H1 (cell line): ENCODE data around the gene DOCK9. TPM values are rescaled to one million over a fixed set of nuclear protein-coding genes. Genes with fewer than 3 reads are reported as not detected.

Experiments
- CTCF ChIA-PET: fragments of 300-600 bp; sonication (Branson Sonifier 250); formaldehyde crosslinking; loops from one replicate; lab custom pipeline; 2021; ENCODE audit not compliant: partially characterized antibody; lab: Charles Lee
- POLR2A ChIA-PET: fragments of 300-600 bp; sonication (Branson Sonifier 250); formaldehyde crosslinking; loops from one replicate; lab custom pipeline; 2021; ENCODE audit warnings: inconsistent platforms; ENCODE audit not compliant: partially characterized antibody; lab: Charles Lee
- DNase-seq, 2 experiments: peaks; one replicate each; pipeline versions ENCODE4 v3.0.0 to v3.0.0-alpha.2; 2010 to 2022; ENCODE audit warnings: low spot score in 2 of 2, low read depth in 1 of 2, mixed read lengths in 1 of 2
- FAIRE-seq: peaks from 2 replicates; lab custom pipeline; 2011; peaks lifted over from hg19 to GRCh38; lab: Jason Lieb, UNC
- H2AFZ ChIP-seq: 2 replicates; pipeline ENCODE4 v1.8.1; 2012; ENCODE audit warnings: low read length, inconsistent platforms
- H2AK5ac ChIP-seq: 2 replicates; pipeline ENCODE4 v1.6.1; 2013; ENCODE audit warnings: low read depth, low read length
- H2BK120ac ChIP-seq: replicated peaks from 2 replicates; pipeline ENCODE3; 2013; ENCODE audit warnings: low read depth, low read length, inconsistent platforms
- H2BK12ac ChIP-seq: 2 replicates; pipeline ENCODE4 v1.6.1; 2013; ENCODE audit warnings: low read depth, low read length
- H2BK15ac ChIP-seq: 2 replicates; pipeline ENCODE4 v1.6.1; 2013; ENCODE audit warnings: low read length
- H2BK20ac ChIP-seq: 2 replicates; pipeline ENCODE4 v1.6.1; 2013; ENCODE audit warnings: low read length
- H2BK5ac ChIP-seq: 2 replicates; pipeline ENCODE4 v1.6.1; 2013; ENCODE audit warnings: low read depth, low read length
- H3K14ac ChIP-seq: 2 replicates; pipeline ENCODE4 v1.6.1; 2013; ENCODE audit warnings: inconsistent platforms; ENCODE audit not compliant: insufficient read length
- H3K18ac ChIP-seq: 2 replicates; pipeline ENCODE4 v1.6.1; 2013; ENCODE audit warnings: low read length; ENCODE audit errors: extremely low read depth
- H3K23ac ChIP-seq: 2 replicates; pipeline ENCODE4 v1.6.1; 2013; ENCODE audit warnings: inconsistent platforms; ENCODE audit not compliant: insufficient read length
- H3K23me2 ChIP-seq: 2 replicates; pipeline ENCODE4 v1.6.1; 2013; ENCODE audit warnings: low read depth, low read length
- H3K27ac ChIP-seq: 2 replicates; pipeline ENCODE4 v1.6.1; 2011; ENCODE audit warnings: low read depth, low read length, inconsistent platforms
- H3K27me3 ChIP-seq, 4 experiments: replicated peaks in 1 of 4; 1 replicate in 1 of 4; 2 replicates in 3 of 4; pipeline versions ENCODE4 v1.6.1 to v1.8.1; 2011 to 2013; ENCODE audit warnings: low read length in 3 of 4, mild to moderate bottlenecking in 3 of 4, inconsistent platforms in 2 of 4, mixed read lengths in 2 of 4, moderate library complexity in 1 of 4; ENCODE audit not compliant: control insufficient read depth in 3 of 4, insufficient read depth in 3 of 4; ENCODE audit errors: extremely low read depth in 1 of 4
- H3K36me3 ChIP-seq, 4 experiments: 2 replicates each; pipeline versions ENCODE4 v1.6.1 to v1.8.1; 2011 to 2013; ENCODE audit warnings: mild to moderate bottlenecking in 4 of 4, low read length in 3 of 4, moderate library complexity in 2 of 4, control low read depth in 1 of 4, inconsistent platforms in 1 of 4; ENCODE audit not compliant: insufficient read depth in 4 of 4, control insufficient read depth in 2 of 4
- H3K4ac ChIP-seq: replicated peaks from 2 replicates; pipeline ENCODE3; 2013; ENCODE audit warnings: low read length, low read depth, mixed read lengths, inconsistent platforms; ENCODE audit not compliant: insufficient read length
- H3K4me1 ChIP-seq, 4 experiments: replicated peaks in 1 of 4; 1 replicate in 1 of 4; 2 replicates in 3 of 4; pipeline versions ENCODE4 v1.6.1 to v1.8.1; 2011 to 2013; ENCODE audit warnings: low read length in 3 of 4, inconsistent platforms in 2 of 4, mixed read lengths in 1 of 4; ENCODE audit not compliant: insufficient read depth in 4 of 4, control insufficient read depth in 3 of 4
- H3K4me2 ChIP-seq, 2 experiments: 2 replicates each; pipeline versions ENCODE4 v1.6.1 to v1.8.1; 2011 to 2013; ENCODE audit warnings: low read depth in 2 of 2, low read length in 2 of 2, control low read depth in 1 of 2, inconsistent platforms in 1 of 2, mild to moderate bottlenecking in 1 of 2; ENCODE audit not compliant: insufficient read depth in 1 of 2
- H3K4me3 ChIP-seq, 4 experiments: fragments of 200-600, 300-600 bp in 1 of 4; sonication (generic), shearing (Covaris generic), sonication (Bioruptor Twin) in 1 of 4; 2 replicates each; pipeline versions ENCODE4 v1.5.1 to v1.8.1; 2011 to 2016; ENCODE audit warnings: low read length in 4 of 4, low read depth in 3 of 4, control low read depth in 2 of 4, inconsistent platforms in 2 of 4, mild to moderate bottlenecking in 2 of 4, mixed read lengths in 1 of 4, moderate library complexity in 1 of 4; ENCODE audit not compliant: insufficient read depth in 2 of 4; ENCODE audit errors: extremely low read depth in 1 of 4
- H3K56ac ChIP-seq: replicated peaks from 2 replicates; pipeline ENCODE3; 2013; ENCODE audit warnings: low read depth, mild to moderate bottlenecking, mixed read lengths, low read length, inconsistent platforms; ENCODE audit not compliant: insufficient read length
- H3K79me1 ChIP-seq: 2 replicates; pipeline ENCODE4 v1.6.1; 2013; ENCODE audit warnings: low read depth, low read length, control low read depth
- H3K79me2 ChIP-seq, 2 experiments: 2 replicates each; pipeline versions ENCODE4 v1.6.1 to v1.8.1; 2012 to 2013; ENCODE audit warnings: low read length in 2 of 2, mild to moderate bottlenecking in 2 of 2, inconsistent platforms in 1 of 2; ENCODE audit not compliant: insufficient read depth in 2 of 2, control insufficient read depth in 1 of 2
- H3K9ac ChIP-seq, 4 experiments: replicated peaks in 1 of 4; 1 replicate in 1 of 4; 2 replicates in 3 of 4; pipeline versions ENCODE4 v1.6.1 to v1.8.1; 2011 to 2013; ENCODE audit warnings: low read depth in 3 of 4, low read length in 3 of 4, control low read depth in 2 of 4, mild to moderate bottlenecking in 2 of 4, moderate library complexity in 2 of 4, inconsistent platforms in 1 of 4; ENCODE audit errors: extremely low read depth in 1 of 4
- H3K9me3 ChIP-seq, 2 experiments: 2 replicates each; pipeline versions ENCODE4 v1.6.1 to v1.8.1; 2012 to 2013; ENCODE audit warnings: mild to moderate bottlenecking in 2 of 2, moderate library complexity in 2 of 2, control low read depth in 1 of 2, inconsistent platforms in 1 of 2, low read depth in 1 of 2, low read length in 1 of 2, mixed read lengths in 1 of 2; ENCODE audit not compliant: insufficient read depth in 2 of 2
- H4K20me1 ChIP-seq, 2 experiments: replicated peaks in 1 of 2; 2 replicates each; pipeline versions ENCODE3 to v1.8.1; 2011 to 2013; ENCODE audit warnings: inconsistent platforms in 2 of 2, low read length in 2 of 2, mild to moderate bottlenecking in 1 of 2; ENCODE audit not compliant: insufficient read depth in 2 of 2, control insufficient read depth in 1 of 2
- H4K5ac ChIP-seq: 2 replicates; pipeline ENCODE4 v1.6.1; 2013; ENCODE audit warnings: low read length, low read depth, mixed read lengths, inconsistent platforms; ENCODE audit not compliant: insufficient read length
- H4K8ac ChIP-seq: 2 replicates; pipeline ENCODE4 v1.8.0; 2013; ENCODE audit warnings: mild to moderate bottlenecking, moderate library complexity, low read length, inconsistent platforms; ENCODE audit not compliant: insufficient read depth; ENCODE audit errors: extremely low read depth
- H4K91ac ChIP-seq: replicated peaks from 2 replicates; pipeline ENCODE3; 2013; ENCODE audit warnings: low read length, mixed read lengths, inconsistent platforms; ENCODE audit not compliant: insufficient read length
- GTF2F1 ChIP-seq: IDR thresholded peaks from 2 replicates; pipeline ENCODE4 v1.6.1; 2012; ENCODE audit warnings: low read depth, low read length, improper control_type of control experiment, borderline replicate concordance
- MAX ChIP-seq: IDR thresholded peaks from 2 replicates; pipeline ENCODE4 v1.6.1; 2012; ENCODE audit warnings: inconsistent platforms
- RAD21 ChIP-seq, 2 experiments: IDR thresholded peaks in 1 of 2; conservative IDR thresholded peaks in 1 of 2; 2 replicates each; pipeline ENCODE4 v1.6.1; 2011; ENCODE audit warnings: low read depth in 2 of 2, low read length in 2 of 2, improper control_type of control experiment in 1 of 2, inconsistent platforms in 1 of 2, mild to moderate bottlenecking in 1 of 2, moderate library complexity in 1 of 2
- SP1 ChIP-seq: IDR thresholded peaks from 2 replicates; pipeline ENCODE4 v1.6.1; 2011; ENCODE audit warnings: low read depth, low read length
- WGBS, 2 experiments: shearing (Covaris generic) in 1 of 2; methylation state at CpG; one replicate each; pipeline versions ENCODE4 v1.1.6 to v1.1.7; 2013 to 2015; ENCODE audit warnings: low lambda C conversion rate in 2 of 2, mixed read lengths in 2 of 2, inconsistent platforms in 1 of 2, low coverage in 1 of 2, missing lambda C conversion rate in 1 of 2; ENCODE audit not compliant: insufficient replicate concordance in 2 of 2, insufficient coverage in 1 of 2, insufficient read length in 1 of 2; ENCODE audit errors: extremely low coverage in 1 of 2, missing lambda C conversion rate in 1 of 2; 5-methylcytosine and 5-hydroxymethylcytosine counted together
- polyA plus RNA-seq, 7 experiments: library from polyadenylated mRNA; depleted of rRNA in 3 of 7; stranded (reverse) in 5 of 7; unstranded in 2 of 7; fragments of >200 nt in 5 of 7; fragments of 200-250 nt in 2 of 7; gene quantifications; 1 replicate in 5 of 7; 2 replicates in 1 of 7; 4 replicates in 1 of 7; pipeline versions ENCODE4 v1.2.1 to v1.2.3, GENCODE V29; 2011 to 2013; ENCODE audit warnings: missing spikeins in 2 of 7, mixed read lengths in 2 of 7
- total RNA-seq: library from RNA; stranded (reverse); fragmentation: NEBNext Ultra II Directional; extraction: Animal tissue kit (Norgen Biotek cat#: 25700); gene quantifications from 2 replicates; pipeline ENCODE4 v1.2.1, GENCODE V29; 2021

Gene DOCK9
- total and polyA plus RNA-seq, 2 of the 8 experiments (the other 6 are each of a cell fraction or from before 2014, with no cell fraction given) = 21.6 to 31.5 TPM

- Histone ChIP-seq H3K27me3 (no peaks in the 10 kb centered on the region), H2AFZ (no peak overlapping the region), H3K4me1 (peaks cover 0 to 6% (median 1%) of the 10 kb centered on the region in 4 experiments; a peak in 3 of 7 replicates), H2BK20ac (no peak overlapping the region), H3K27ac (no peak overlapping the region), H3K4me3 (no peak overlapping the region), H4K20me1 (no peaks in the 10 kb centered on the region), H2BK12ac (no peak overlapping the region), H4K5ac (no peak overlapping the region), H2AK5ac (no peak overlapping the region), H3K9me3 (no peaks in the 10 kb centered on the region), H4K8ac (no peak overlapping the region), H3K56ac (no peak overlapping the region), H4K91ac (no peak overlapping the region), H3K9ac (no peak overlapping the region), H2BK120ac (no peak overlapping the region), H3K79me2 (no peaks in the 10 kb centered on the region), H3K23me2 (no peaks in the 10 kb centered on the region), H3K4ac (no peak overlapping the region), H3K36me3 (no peaks in the 10 kb centered on the region; a peak in 1 of 8 replicates), H3K79me1 (no peaks in the 10 kb centered on the region), H3K4me2 (no peak overlapping the region), H2BK15ac (no peak overlapping the region), H3K23ac (no peak overlapping the region), H3K18ac (no peak overlapping the region), H2BK5ac (no peak overlapping the region), H3K14ac (no peak overlapping the region)
- CTCF ChIA-PET = interaction anchor here (0.6 to 1.3 kb wide), 2 partner anchors 49 to 72 kb away, joined by 3 to 8 read pairs; no protein-coding TSS in a partner anchor
- POLR2A ChIA-PET = interaction anchor here (2.0 kb wide), 1 partner anchor 23 kb away, joined by 6 read pairs; no protein-coding TSS in a partner anchor
- DNase-seq (no peak), FAIRE-seq (no peak)
- 100% methylated on average over 1 of the region's 1 CpG; no CpG with 5 or more reads in 1 of the 2 experiments for WGBS, 2 experiments
- no peak for TF ChIP-seq RAD21 (IDR thresholded peaks at IDR 0.05 in 1 of 2, conservative IDR thresholded peaks at IDR 0.05 in 1 of 2; ENCODE audit: low read depth in 2 of 2, low read length in 2 of 2)
- no peak for TF ChIP-seq GTF2F1
- TF ChIP-seq MAX = no peak
- TF ChIP-seq SP1 = no peak
Observed at GRCh38 chr13:98897706-98898105, 80.2 kb downstream of the DOCK9 start.
